ENCODE measurements around the gene CMTM5. TPM values are rescaled to one million over a fixed set of nuclear protein-coding genes. Genes with fewer than 3 reads are reported as not detected.

CMTM5 gene
- polyA plus RNA-seq, 1 of the 3 experiments (the other 2 are of a cell fraction) = 0.13 TPM

DNA sequence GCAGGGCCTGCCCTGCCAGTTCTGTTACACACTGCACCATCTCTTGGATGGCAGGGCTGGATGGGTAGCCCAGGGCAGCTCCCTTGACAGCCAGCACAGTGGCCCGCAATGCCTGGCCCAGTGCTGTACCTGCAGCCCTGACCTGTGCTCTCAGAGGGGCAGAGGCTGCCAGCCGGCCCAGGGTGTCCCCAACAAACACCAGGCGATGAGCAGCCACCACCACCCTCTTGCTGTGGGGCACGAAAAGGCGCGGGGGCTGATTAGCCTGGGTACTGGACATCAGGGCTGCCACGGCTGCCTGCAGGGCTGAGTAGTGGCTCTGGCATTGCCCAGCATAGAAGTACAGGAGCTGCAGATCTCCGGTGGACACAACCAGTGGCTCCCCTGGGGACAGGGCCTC, 19.6 kb upstream of the CMTM5 start:
- Histone ChIP-seq H3K9ac (no peak overlapping the region), H4K20me1 (ENCODE audit: insufficient read depth) (no peaks in the 10 kb centered on the region), H3K27me3 (ENCODE audit: insufficient read depth) (no peaks in the 10 kb centered on the region), H3K4me2 (no peak overlapping the region), H3K9me3 (no peaks in the 10 kb centered on the region), H3K9me2 (no peaks in the 10 kb centered on the region), H3K4me3 (ENCODE audit: low read depth in 2 of 2, low read length in 1 of 2) (no peak overlapping the region), H3K27ac (ENCODE audit: low read depth in 2 of 2, low read length in 1 of 2) (no peak overlapping the region), H3K4me1 (ENCODE audit: control insufficient read depth in 1 of 2, insufficient read depth in 2 of 2, low read depth in 1 of 2, low read length in 1 of 2) (peaks cover 0 to 4% of the 10 kb centered on the region in 2 experiments; a peak in 2 of 4 replicates), H2AFZ (ENCODE audit: low read depth) (no peak overlapping the region), H3K79me2 (ENCODE audit: insufficient read depth) (no peaks in the 10 kb centered on the region), H3K36me3 (replicated peaks in 1 of 2; ENCODE audit: control insufficient read depth in 1 of 2, insufficient read depth in 2 of 2, low read length in 1 of 2) (peaks cover 0 to 2% of the 10 kb centered on the region in 2 experiments), H3F3A (replicated peaks; ENCODE audit: insufficient read depth) (no peaks in the 10 kb centered on the region)
- POLR2A ChIA-PET = interaction anchor here (0.6 kb wide), 1 partner anchor 56 kb away, joined by 3 read pairs; no protein-coding TSS in a partner anchor
- no peak for DNase-seq
- CTCF ChIA-PET = interaction anchor here (0.8 to 6.4 kb wide), 3 partner anchors 24 to 35 kb away, joined by 3 to 42 read pairs (median 6); no protein-coding TSS in a partner anchor
- WGBS (ENCODE audit: low lambda C conversion rate) = 83% methylated on average over 2 of the region's 8 CpGs
- TF ChIP-seq NFIC (IDR thresholded peaks at IDR 0.05; ENCODE audit: borderline replicate concordance) (no peak), FOXM1 (IDR thresholded peaks at IDR 0.05; ENCODE audit: low read depth) (no peak), CHD2 (IDR thresholded peaks at IDR 0.05; ENCODE audit: low read length, partially characterized antibody) (no peak), GABPA (IDR thresholded peaks at IDR 0.05; ENCODE audit: low read depth) (no peak), YY1 (IDR thresholded peaks at IDR 0.05; ENCODE audit: low read depth) (no peak), FOXJ3 (CRISPR knock-in tag; IDR thresholded peaks at IDR 0.05) (no peak), RCOR1 (IDR thresholded peaks at IDR 0.05; ENCODE audit: low read length) (no peak), MXI1 (IDR thresholded peaks at IDR 0.05; ENCODE audit: low read depth, low read length) (no peak), RXRA (IDR thresholded peaks at IDR 0.05; ENCODE audit: borderline replicate concordance, low read depth) (no peak), GATA2 (CRISPR knock-in tag; IDR thresholded peaks at IDR 0.05) (no peak), ELF1 (IDR thresholded peaks at IDR 0.05) (no peak), TAF1 (IDR thresholded peaks at IDR 0.05; ENCODE audit: borderline replicate concordance, low read depth, low read length) (no peak)
- TF ChIP-seq, protein P1, sequence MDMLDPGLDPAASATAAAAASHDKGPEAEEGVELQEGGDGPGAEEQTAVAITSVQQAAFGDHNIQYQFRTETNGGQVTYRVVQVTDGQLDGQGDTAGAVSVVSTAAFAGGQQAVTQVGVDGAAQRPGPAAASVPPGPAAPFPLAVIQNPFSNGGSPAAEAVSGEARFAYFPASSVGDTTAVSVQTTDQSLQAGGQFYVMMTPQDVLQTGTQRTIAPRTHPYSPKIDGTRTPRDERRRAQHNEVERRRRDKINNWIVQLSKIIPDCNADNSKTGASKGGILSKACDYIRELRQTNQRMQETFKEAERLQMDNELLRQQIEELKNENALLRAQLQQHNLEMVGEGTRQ (IDR thresholded peaks at IDR 0.05; ENCODE audit: borderline replicate concordance, low read depth, low read length) = no peak
- TF ChIP-seq, protein P2, sequence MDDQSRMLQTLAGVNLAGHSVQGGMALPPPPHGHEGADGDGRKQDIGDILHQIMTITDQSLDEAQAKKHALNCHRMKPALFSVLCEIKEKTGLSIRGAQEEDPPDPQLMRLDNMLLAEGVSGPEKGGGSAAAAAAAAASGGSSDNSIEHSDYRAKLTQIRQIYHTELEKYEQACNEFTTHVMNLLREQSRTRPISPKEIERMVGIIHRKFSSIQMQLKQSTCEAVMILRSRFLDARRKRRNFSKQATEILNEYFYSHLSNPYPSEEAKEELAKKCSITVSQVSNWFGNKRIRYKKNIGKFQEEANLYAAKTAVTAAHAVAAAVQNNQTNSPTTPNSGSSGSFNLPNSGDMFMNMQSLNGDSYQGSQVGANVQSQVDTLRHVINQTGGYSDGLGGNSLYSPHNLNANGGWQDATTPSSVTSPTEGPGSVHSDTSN (IDR thresholded peaks at IDR 0.05) = no peak
- TF ChIP-seq, protein P3, sequence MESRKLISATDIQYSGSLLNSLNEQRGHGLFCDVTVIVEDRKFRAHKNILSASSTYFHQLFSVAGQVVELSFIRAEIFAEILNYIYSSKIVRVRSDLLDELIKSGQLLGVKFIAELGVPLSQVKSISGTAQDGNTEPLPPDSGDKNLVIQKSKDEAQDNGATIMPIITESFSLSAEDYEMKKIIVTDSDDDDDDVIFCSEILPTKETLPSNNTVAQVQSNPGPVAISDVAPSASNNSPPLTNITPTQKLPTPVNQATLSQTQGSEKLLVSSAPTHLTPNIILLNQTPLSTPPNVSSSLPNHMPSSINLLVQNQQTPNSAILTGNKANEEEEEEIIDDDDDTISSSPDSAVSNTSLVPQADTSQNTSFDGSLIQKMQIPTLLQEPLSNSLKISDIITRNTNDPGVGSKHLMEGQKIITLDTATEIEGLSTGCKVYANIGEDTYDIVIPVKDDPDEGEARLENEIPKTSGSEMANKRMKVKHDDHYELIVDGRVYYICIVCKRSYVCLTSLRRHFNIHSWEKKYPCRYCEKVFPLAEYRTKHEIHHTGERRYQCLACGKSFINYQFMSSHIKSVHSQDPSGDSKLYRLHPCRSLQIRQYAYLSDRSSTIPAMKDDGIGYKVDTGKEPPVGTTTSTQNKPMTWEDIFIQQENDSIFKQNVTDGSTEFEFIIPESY (IDR thresholded peaks at IDR 0.05; ENCODE audit: borderline replicate concordance, low read depth) = no peak
